HTERT RPE-1 (cell line): ENCODE measurements around the gene CFAP58.

Experiments used
- in situ Hi-C: fragments of 300-500 bp; cut with MboI; formaldehyde crosslinking; loops from 4 replicates; pipeline ENCODE4 v1.14.3; 2020; ENCODE audit warnings: low sequenced_read_pairs

The CFAP58 gene

DNA sequence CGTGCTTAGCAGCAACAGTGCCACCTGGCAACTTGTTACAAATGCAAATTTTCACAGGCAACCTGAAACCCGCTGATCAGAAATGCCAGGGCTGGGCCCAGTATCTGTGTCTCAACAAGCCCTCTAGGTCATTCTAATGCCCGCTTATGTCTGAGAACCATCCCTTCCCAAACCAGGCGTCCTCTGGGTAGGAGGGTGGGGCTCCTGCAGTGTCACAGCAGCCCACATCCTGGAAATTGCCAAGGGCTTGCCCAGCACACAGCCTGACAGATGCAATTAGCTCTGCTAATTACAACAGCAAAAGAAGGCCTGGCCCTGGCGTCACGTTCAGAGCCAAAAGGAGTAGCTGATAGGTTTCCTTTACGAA lies 31.2 kb upstream of the CFAP58 start:
- in situ Hi-C loops: no loop called here

DNA sequence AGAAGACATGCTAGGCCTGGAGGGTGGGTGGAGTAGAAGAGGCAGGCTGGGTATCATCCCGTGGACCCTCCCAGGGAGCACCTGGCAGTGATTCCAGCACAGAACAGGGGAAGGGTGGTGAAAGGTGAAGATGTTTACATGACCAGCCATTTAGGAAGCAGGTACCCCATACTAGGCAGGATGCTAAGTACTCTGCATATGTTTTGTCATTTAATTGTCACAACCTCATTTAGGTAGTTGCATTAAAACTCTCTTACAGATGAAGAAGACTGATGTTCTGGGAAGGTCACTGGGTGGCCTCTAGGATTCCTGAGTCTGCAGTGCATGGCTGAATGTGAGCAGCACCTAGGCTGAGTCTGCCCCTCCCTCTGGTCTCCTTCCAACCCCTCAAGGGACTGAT lies 30.5 kb upstream of the CFAP58 start:
- in situ Hi-C loops: no loop called here

DNA sequence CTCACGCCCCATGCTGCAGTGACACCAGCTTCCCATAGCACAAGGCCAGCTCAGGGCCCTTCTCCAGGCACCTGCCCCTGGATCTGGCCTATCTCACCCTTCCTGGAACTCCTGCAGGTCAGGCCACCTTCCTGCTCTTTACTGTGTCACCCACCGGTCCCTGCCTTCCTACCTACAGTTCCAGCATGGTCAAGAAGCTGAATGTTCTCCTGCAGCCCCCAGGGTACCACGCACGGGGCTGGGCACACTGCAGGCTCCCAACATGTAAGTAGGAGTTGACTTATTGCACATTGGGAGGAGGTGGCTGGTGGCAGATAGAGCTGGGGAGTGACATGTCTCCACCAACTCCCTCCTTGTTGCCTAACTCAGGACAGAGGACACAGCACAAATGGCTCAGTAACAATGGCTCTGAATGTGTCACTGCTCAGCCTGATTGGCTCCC lies 29.9 kb upstream of the CFAP58 start:
- in situ Hi-C loops: no loop called here

DNA sequence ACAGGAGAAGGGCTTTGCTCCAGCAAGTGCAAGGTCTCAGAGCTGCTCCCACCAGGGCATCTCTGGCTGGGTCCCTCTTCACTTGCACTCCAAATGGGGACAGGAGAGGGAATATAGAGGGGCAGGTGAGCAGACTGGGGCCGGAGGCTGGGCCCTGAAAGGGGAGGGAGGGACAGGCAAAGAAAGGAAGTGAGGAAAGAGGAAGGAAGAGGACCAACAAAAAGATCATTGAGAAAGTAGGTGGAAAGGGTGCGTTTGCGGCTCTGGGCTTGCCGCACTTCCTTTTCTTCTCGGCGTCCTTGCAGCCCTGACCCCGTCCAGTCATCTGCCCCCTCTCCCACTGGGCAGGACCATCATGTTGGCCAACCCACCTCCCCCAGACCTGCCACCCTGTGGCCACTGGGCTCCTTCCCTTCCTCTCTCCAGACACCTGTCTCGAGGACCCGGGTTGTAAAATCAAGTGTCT lies 29.4 kb upstream of the CFAP58 start:
- in situ Hi-C loops: no loop called here

DNA sequence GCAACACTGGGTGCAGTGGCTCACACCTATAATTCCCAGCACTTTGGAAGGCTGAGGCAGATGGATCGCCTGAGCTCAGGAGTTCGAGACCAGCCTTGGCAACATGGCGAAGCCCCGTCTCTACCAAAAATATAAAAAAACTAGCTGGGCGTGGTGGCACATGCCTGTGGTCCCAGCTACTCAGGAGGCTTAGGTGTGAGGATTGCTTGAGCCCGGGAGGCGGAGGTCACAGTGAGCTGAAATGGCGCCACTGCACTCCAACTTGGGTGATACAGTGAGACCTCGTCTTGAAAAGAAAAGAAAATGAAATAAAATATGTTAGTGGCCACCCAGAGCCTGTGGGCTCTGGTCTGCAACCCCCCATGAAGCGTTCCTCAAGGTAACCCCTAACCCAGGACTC lies 28.7 kb upstream of the CFAP58 start:
- in situ Hi-C loops: no loop called here

DNA sequence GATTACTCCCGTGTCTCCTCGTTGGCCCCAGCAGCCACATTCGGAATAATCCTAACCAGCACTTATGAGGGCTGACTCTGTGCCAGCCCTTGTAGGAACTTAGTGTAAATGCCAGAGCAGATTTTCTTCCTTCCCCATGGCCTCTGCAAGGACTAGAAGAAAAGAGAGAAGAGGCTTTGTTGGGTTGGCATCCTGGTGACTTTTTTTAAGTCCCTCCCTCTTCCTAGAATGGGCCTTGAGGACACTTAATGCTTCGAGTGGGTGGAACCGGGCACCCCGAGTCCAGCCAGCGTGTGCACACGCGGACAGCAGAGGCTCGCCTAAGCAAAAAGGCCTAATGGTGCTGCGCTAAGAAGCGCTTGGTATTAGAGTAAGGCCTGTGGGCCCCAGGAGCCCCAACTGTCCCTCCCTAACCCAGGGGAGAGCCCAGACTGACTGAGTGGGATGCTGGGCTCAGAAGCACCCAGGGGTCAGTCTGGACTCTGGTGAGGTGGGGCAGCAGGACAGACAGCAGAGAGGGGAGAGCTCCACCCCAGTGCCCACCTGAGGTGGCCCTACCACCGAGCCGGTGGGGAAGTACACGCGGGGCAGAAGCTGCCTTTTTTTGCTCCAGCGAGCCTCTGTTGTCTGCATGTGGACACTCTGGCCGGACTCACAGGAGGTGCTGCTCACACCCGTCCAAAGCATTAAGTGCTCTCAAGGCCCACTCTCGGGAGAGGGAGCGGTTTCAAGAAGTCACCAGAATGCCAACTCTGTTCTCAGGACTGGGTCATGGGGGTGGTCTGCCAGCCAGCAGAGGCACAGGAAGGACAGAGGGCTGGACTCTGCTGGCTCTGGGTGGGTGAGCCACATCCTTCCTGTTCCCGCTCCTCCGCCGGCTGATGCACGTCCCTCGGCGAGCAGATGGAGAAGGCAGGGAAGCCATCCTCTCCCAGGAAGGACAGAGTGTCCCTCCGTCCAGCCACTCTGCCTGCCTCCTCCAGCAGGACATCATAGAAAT lies 27.9 kb upstream of the CFAP58 start:
- in situ Hi-C loops: no loop called here

DNA sequence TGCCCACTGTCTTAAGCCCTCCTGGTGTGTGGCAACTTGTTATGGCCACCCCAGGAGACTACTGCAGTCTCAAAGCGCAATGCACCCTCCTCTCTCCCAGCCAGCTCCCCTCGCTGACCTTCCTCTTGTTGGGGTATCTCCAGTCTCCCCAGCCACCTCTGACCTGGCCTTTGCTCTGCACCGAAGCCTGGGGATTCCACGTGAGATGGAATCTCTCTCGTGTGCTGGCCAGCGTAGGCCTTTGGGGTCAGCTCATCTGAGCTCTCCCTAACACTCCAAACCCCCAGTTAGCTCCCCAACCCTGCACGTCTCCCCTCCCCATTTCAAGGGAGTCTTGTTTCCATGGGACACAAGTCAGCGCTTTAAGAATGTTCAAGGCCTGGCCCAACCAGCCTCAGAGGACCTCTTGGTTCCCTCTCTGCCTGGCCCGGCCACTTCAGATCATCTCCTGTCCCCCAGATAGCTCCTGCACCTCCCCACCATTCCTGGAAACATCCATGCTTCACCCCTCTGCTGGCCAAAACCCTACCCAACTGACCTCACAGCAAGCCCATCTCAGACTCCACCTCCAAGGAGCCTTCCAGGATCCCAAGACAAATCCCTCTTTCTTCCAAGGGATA lies 26.5 kb upstream of the CFAP58 start:
- in situ Hi-C loops: no loop called here

DNA sequence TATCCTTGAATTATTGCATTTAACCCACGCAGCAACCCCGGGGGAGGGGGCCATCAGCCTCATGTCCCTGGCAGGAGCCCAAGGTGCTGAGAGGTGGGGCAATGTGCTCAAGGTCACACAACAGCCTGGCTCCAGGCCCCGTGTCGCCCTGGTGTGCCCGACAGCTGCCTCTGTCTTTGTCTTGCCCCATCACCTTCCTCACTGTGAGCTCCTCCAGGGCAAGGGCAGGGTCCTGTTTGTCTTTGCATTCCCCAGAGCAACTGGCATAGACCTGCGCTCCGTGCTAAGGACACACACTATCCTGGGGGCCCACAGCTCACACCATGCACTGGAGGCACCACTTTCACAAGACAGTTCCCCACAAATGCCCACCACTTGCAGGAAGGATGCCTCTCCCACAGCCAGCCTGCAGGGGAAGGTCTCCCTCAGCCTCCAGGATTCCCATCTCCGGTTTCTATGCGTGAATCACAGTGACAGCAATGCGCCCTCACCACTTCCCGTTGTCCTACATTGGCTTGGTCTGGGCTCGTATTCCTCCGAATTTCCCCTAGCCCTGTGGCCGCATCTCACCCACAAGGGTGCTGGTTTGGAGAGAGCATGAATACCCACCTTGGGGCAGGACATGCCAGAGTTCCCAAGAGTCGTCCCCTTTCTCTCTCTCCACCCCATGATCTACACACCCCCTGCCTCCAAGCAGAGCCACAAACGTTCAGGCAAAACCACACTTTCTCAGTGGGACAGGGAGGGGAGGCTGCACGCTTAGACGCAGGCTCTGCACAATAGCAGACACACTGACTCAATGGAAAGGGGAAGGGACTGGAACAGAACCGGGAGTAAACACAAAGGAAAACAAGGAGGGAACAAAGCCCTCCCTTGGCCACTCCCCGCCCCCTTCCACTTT lies 25.6 kb upstream of the CFAP58 start:
- in situ Hi-C loops: no loop called here

DNA sequence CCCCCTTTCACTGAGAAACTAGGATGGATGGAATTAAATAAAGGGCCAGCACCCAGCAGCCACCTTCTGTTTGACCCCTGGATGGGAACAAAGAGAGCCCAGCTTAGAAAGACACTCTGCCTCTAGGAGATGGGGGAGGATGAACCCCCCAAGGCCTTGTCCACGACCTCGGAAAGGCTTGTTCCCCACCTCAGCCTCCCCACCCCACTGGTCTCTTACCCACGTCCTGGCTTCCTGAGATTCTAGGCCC lies 25.1 kb upstream of the CFAP58 start:
- in situ Hi-C loops: no loop called here

DNA sequence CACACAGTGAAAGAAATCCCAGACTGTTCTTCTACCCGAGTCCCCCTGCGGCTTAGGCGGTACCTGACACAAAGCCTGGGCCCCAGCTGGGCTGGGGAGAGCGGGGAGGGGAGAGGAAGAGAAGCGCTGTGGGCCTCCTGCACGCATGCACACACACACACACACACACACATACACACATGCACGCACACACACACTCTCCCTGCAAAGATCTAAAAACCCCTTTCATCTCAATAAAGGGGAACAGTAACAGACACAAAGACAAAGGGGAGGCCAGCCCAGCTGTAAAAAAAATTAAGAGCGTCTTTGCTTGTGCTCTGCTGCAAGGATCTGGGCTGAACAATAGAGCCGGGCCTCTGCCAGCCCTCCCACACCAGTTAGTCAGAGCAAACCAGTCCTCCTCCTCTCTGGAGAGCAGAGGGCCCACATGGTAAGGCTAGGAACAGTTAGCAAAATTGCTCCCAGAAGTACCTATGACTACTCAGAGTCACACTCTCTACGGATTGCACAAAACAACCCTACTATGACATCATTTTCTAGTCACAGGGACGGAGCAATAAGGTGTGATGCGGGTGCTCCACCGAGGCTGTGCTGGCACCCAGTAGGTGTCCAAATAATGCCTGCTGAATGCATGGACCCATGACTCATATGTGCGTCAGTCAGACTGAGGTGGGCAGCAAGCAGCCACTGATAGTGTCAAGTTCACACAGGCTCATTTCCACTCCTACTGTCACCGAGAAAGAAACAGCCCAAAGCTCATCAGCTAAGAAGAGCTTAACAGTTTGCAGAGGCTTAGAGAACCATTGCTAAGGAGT lies 24.5 kb upstream of the CFAP58 start:
- in situ Hi-C loops: no loop called here

DNA sequence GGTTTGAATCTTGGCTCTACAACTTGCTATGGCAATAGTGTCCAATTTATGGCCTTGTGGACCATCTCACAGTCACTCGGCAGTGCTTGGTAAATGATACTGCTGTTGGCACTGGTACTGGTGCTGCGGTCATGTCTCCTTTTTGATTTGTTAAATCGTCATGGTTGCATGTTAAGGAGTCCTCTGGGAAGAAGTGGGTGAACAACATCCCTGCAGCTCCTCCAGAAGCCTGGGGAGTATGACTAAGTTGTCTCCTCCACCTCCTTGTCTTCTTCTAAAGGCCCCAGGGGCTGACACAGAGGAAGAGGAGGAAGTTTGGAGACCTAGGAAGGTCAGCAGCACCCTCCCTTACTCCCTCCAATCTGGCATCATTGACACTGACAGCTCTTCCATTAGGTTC lies 23.9 kb upstream of the CFAP58 start:
- in situ Hi-C loops: no loop called here

DNA sequence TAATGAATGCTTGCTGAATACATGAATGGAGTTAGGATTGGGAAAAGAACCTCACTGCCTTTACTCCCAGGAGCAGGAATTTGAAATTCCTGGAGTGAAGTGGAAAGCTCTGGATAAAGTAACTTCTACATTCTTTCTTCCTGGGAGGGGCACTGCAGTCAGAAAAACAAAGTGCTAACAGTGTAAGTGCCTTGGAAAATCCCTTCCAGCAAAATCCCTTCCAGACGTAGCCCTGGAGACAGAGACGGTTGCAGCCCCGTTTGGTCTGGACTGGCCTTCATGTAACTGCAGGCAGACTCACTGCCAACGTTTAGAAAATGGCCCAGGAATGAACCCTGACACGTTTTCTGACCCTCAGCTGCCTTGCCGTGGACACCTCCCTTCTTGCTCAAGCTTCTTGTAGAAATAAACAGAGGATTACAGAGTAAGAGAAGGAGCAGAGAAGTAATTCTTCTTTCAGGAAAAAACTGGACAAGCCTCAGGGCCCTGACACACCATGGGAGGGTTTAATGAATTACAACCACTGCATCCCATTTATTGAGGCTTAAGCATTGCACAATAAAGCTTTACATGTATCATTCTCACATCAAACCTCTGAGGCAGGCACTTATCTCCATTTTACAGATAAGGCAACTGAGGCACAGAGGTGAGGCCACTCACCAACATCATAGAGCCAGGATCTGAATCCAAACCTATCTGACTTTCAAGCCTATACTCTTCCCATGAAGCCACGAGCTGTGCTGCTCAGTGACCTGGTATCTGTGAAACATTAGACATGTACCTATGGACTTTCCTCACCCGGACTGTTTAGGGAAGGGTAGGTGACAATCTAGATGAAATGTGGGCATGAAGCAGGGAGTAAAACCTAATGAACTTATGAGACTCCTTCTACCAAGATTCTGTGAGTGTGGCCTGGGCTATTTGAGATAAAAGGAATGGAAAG lies 23.2 kb upstream of the CFAP58 start:
- in situ Hi-C loops: no loop called here

DNA sequence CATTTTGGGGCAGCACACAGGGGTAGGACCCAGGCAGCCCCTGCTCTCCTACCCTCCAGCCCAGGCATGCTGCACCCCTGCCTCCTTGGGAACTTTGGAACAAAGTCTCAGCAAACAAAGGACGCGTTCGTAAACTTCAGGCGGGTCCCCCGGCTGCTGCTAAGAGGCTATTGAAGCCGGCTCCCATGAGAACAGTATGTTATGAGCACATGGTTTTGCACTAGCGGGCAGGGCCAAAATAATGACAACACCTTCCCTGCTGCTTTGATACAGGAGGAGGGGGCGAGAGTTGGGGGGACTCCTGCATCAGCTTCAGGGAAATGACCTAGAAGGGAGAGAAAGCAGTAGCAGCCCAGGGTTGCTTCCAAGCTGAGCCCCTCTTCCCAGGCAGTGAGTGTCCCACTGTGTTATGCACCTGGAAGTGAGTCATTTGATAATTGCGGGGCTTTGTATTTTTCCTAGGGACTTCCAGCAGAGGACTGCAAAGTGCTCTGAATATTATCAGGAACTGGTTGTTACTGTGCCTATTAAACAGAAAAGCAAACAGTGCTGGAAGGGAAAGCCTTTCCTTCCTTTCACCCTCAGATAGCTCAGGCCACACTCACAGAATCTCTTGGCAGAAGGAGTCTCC lies 22.3 kb upstream of the CFAP58 start:
- in situ Hi-C loops: no loop called here

DNA sequence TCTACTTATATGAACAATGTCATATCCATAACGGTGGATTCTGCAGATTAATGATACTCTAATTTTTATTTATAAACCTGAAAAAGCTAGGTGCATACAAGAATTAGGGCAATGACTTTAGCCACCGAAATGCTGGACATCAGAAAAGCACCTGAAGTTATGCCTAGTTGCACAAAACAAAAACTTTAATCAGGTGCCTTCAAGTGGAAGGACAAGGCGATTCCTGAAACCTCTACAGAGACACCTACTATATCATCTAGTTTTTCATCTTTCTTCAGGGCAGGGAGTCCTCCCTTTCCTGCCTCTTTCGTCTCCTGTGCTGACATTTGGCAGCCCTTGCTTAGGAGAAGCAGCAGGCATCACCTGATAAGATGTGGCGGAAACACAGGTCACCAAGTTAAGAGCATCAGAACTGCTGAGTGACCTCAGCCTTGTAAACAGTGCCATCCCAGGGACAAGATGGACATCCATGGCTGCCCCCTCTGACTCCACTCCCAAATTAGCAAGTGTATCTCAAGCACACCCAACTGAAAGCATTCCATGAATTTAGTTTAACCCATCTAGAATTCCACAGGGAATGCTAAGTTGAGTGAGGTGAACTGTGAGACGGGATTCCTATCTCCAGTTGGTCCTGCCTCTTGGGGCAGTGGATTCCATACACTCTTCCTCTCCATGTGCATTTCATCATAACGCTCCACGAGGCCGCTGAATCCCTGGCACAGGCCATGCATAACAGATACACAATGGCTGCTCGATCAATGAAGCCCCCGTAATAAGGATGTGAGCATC lies 21.2 kb upstream of the CFAP58 start:
- in situ Hi-C loops: no loop called here

DNA sequence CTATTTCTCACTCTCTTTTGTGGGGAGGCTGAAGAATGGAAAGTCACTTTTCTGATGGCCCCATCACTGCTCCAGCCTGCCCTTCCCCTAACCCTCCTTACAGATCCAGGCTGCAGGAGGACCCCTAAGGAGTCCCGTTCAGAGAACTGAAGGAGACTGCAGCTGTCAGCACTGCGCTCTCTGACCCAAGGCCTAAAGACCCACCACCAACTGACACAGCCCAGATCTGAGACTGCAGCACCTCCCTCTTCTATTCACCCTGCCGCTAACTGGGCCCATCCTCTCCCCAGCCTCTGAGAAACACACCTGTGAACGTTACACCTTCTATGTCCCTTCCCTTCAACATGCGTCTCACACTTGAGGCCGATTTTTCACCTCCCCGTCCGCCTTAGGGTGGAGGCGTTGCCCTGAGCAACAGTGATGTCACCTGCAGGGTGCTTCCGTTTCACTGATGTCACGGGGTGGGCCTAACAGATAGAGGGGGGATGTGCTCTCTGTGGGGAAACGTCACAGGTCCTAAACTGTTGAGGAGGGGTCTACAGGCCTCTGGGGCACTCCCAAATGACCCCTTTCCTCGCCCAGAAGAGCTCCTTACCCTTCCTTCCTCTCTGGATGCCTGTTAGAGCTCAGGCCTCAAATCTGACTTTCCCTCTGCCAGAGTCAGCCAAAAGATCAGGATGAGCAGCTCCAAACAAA lies 20.5 kb upstream of the CFAP58 start:
- in situ Hi-C loops: no loop called here

DNA sequence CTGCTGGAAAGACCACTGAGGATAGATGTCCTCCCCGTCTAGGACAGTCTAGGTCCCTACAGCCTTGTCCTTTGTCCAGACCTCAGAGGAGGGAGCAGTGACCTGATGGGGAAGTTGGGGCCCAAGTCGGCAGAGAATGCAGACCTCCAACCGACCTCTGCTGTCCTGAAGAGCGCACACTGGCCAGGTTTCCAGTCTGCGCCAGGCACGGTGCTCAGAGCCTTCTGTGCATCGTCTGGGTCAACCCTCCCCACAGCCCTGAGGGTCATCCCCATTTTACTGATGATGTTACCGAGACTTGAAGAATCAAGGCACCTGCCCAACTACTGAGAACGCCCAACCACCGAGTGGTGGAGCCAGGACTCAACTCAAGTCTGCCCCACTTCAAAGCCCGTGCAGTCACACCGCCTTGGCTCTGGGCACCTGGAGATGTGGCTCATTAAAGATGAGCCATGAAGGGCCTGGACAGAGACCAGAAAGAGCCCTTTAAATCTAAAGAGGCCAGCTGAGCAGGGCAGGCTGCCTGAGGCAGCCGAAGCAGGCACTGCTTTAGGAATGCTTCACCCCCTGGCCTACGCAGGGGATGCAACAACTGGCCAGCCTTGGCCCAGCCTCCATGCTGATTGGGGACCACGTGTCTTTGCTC lies 19.8 kb upstream of the CFAP58 start:
- in situ Hi-C loops: no loop called here

DNA sequence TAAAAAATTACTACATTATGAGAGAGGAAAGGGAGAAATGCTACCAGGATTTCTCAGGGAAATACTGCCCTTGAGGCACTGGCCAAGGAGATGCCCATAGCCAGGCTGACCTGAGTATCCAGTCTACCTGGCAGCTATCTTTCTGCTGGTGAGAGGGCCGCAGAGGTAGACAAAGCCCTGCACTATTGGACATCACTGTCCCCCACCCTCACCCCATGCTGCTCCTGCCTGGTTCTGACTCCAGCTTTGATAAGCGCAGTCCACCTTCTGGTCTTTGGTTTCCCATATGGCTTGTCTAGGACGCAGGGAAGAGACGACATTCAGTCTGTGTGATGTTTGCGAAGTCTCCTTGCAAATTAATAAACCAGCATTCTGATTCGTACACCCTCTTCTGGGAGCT lies 19.1 kb upstream of the CFAP58 start:
- in situ Hi-C loops: no loop called here
